PC-3 (cell line): ENCODE measurements around the gene WDFY1. TPM values are rescaled to one million over a fixed set of nuclear protein-coding genes. Genes with fewer than 3 reads are reported as not detected.

Source experiments
- ATAC-seq: fragments of 200-7000 bp; cut with Tn5 transposase; 2 replicates; pipeline ENCODE4 v1.9.1; 2020; ENCODE audit warnings: mild to moderate bottlenecking, moderate library complexity
- BruUV-seq: library from RNA; stranded (reverse); fragments of 400-500 nt; replicated peaks from 2 replicates; lab custom pipeline; 2021; lab: Mats Ljungman, UMichigan
- CTCF ChIA-PET: fragments of 300-600 bp; sonication (Branson Sonifier 250); formaldehyde crosslinking; loops from one replicate; lab custom pipeline; 2022; ENCODE audit warnings: antibody characterized with exemption; lab: Charles Lee
- POLR2A ChIA-PET: fragments of 300-600 bp; sonication (Branson Sonifier 250); formaldehyde crosslinking; loops from one replicate; lab custom pipeline; 2022; ENCODE audit warnings: antibody characterized with exemption; ENCODE audit not compliant: unreplicated experiment; lab: Charles Lee
- DNase-seq: peaks from one replicate; pipeline ENCODE4 v3.0.0-alpha.2; 2015
- H2AFZ ChIP-seq: fragments of 300-600 bp; sonication (generic); 2 replicates; pipeline ENCODE4 v1.6.0; 2016; ENCODE audit warnings: antibody characterized with exemption, low read length
- H3F3A ChIP-seq: fragments of 300-600 bp; sonication (generic); one replicate; pipeline ENCODE4 v1.6.0; 2017; ENCODE audit warnings: antibody characterized with exemption, low read length, control low read depth, mild to moderate bottlenecking; ENCODE audit not compliant: unreplicated experiment
- H3K27ac ChIP-seq: fragments of 300-600 bp; sonication (generic); 2 replicates; pipeline ENCODE4 v1.5.1; 2016; ENCODE audit warnings: mild to moderate bottlenecking, low read length
- H3K27me3 ChIP-seq: fragments of 300-600 bp; sonication (generic); 2 replicates; pipeline ENCODE4 v1.6.1; 2016; ENCODE audit warnings: low read length, mixed read lengths
- H3K36me3 ChIP-seq: fragments of 300-600 bp; sonication (generic); 2 replicates; pipeline ENCODE4 v1.6.1; 2016; ENCODE audit warnings: low read depth, mixed run types, low read length, mixed read lengths
- H3K4me1 ChIP-seq: fragments of 300-600 bp; sonication (generic); 2 replicates; pipeline ENCODE4 v1.5.1; 2016; ENCODE audit warnings: low read length; ENCODE audit not compliant: insufficient read depth
- H3K4me2 ChIP-seq: fragments of 300-600 bp; sonication (generic); 2 replicates; pipeline ENCODE4 v1.6.0; 2016; ENCODE audit warnings: low read length
- H3K4me3 ChIP-seq: fragments of 300-600 bp; sonication (generic); 2 replicates; pipeline ENCODE4 v1.5.1; 2016; ENCODE audit warnings: mild to moderate bottlenecking, low read length, mixed read lengths
- H3K79me2 ChIP-seq: fragments of 300-600 bp; sonication (generic); 2 replicates; pipeline ENCODE4 v1.6.1; 2017; ENCODE audit warnings: low read length, mixed read lengths
- H3K9ac ChIP-seq: fragments of 300-600 bp; sonication (generic); 2 replicates; pipeline ENCODE4 v1.6.0; 2016; ENCODE audit warnings: mild to moderate bottlenecking, low read length
- H3K9me2 ChIP-seq: fragments of 300-600 bp; sonication (generic); replicated peaks from 2 replicates; pipeline ENCODE4 v1.6.1; 2016; ENCODE audit warnings: mixed run types, low read length, mixed read lengths
- H3K9me3 ChIP-seq: fragments of 300-600 bp; sonication (generic); 2 replicates; pipeline ENCODE4 v1.6.1; 2016; ENCODE audit warnings: low read length, mixed read lengths
- H4K20me1 ChIP-seq: fragments of 300-600 bp; sonication (generic); 2 replicates; pipeline ENCODE4 v1.6.1; 2016; ENCODE audit warnings: low read length, mixed read lengths
- CTCF ChIP-seq: fragments of 300-600 bp; sonication (generic); conservative IDR thresholded peaks from 2 replicates; pipeline ENCODE4 v1.5.1; 2017; ENCODE audit warnings: antibody characterized with exemption, low read depth, mild to moderate bottlenecking, low read length
- EZH2 ChIP-seq: fragments of 300-600 bp; sonication (generic); IDR thresholded peaks from one replicate; pipeline ENCODE4 v1.6.1; 2017; ENCODE audit warnings: antibody characterized with exemption, mild to moderate bottlenecking, low read length; ENCODE audit not compliant: unreplicated experiment
- EZH2phosphoT487 ChIP-seq: fragments of 300-600 bp; sonication (generic); IDR thresholded peaks from 2 replicates; pipeline ENCODE4 v1.6.1; 2018; ENCODE audit warnings: mild to moderate bottlenecking, antibody characterized with exemption, low read length, borderline replicate concordance
- intact Hi-C: fragments of 100-400 bp; cut with micrococcal nuclease; formaldehyde crosslinking; loops from 2 replicates; pipeline ENCODE4 v1.9.0; 2023
- total RNA-seq: library from RNA; depleted of rRNA; stranded (reverse); fragments of >200 nt; gene quantifications from 2 replicates; pipeline ENCODE4 v1.2.3, GENCODE V29; 2014

WDFY1 gene
- total RNA-seq, 1 experiment from 2014 or later = 47.7 TPM

GRCh38 chr2:223886726-223887125, 58.4 kb downstream of the WDFY1 start:
- TF ChIP-seq EZH2 (no peak), EZH2phosphoT487 (no peak), CTCF (no peak)
- no peaks in the 10 kb centered on the region for H3K9me3 ChIP-seq
- ChIA-PET CTCF (no interaction called here), POLR2A (no interaction called here)
- intact Hi-C loops = no loop called here
- no peaks in the 10 kb centered on the region for H3K4me1 ChIP-seq
- no peaks in the 10 kb centered on the region for H3K79me2 ChIP-seq
- H3K4me2 ChIP-seq = no peak overlapping the region
- H3F3A ChIP-seq = no peaks in the 10 kb centered on the region
- H4K20me1 ChIP-seq = no peaks in the 10 kb centered on the region
- H3K9ac ChIP-seq = no peak overlapping the region
- no peak for ATAC-seq
- no peaks in the 10 kb centered on the region for H3K27me3 ChIP-seq
- no peak overlapping the region for H3K27ac ChIP-seq
- DNase-seq = no peak
- H3K36me3 ChIP-seq = peaks cover 18% of the 10 kb centered on the region
- BruUV-seq = no TSS peak
- H2AFZ ChIP-seq = no peak overlapping the region
- no peaks in the 10 kb centered on the region for H3K9me2 ChIP-seq
- H3K4me3 ChIP-seq = no peak overlapping the region

DNA sequence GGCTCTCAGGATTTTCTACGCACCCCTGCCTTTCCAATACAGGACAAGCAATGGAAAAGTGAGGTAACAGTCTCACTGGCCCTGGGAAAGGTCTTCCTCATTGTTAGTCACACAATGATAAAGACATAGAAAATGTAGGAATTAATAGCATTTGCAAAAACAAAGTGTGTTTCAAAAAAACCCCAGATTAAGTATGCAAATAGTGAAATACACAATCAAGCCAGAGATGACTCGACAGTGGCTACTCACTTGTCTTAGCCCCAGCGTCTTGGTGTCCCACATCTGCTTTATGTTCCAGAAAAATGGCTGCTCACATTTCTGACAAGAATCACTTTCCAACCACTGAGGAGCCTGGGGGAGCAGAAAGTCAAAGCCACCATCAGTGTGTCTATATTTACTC, 60.7 kb downstream of the WDFY1 start:
- ATAC-seq (no peak), DNase-seq (no peak)
- Histone ChIP-seq H4K20me1 (no peaks in the 10 kb centered on the region), H3K4me2 (no peak overlapping the region), H3K9ac (no peak overlapping the region), H3K4me1 (no peaks in the 10 kb centered on the region), H3K36me3 (peaks cover 18% of the 10 kb centered on the region), H3K27me3 (no peaks in the 10 kb centered on the region), H3K9me3 (no peaks in the 10 kb centered on the region), H3K79me2 (no peaks in the 10 kb centered on the region), H2AFZ (no peak overlapping the region), H3K4me3 (no peak overlapping the region), H3F3A (no peaks in the 10 kb centered on the region), H3K9me2 (no peaks in the 10 kb centered on the region), H3K27ac (no peak overlapping the region)
- no peak for TF ChIP-seq EZH2
- no peak for TF ChIP-seq CTCF
- no peak for TF ChIP-seq EZH2phosphoT487
- ChIA-PET POLR2A (no interaction called here), CTCF (no interaction called here)
- intact Hi-C loops = no loop called here
- no TSS peak for BruUV-seq

DNA sequence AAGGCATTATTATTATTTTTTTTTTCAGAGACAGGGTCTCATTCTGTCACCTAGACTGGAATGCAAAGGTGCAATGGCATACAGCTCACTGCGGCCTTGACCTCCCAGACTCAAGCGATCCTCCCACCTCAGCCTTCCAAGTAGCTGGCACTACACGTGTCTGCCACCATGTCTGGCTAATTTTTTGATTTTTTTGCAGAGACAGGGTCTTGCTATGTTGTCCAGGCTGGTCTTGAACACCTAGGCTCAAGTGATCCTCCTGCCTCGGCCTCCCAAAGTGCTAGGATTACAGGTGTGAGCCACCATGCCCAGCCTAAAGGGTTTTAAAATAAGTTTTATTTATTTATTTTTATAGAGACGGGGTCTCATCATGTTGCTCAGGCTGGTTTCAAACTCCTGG, 62.4 kb downstream of the WDFY1 start:
- DNase-seq = no peak
- TF ChIP-seq CTCF = no peak
- TF ChIP-seq EZH2phosphoT487 = no peak
- no peak for TF ChIP-seq EZH2
- Histone ChIP-seq H3K9ac (no peak overlapping the region), H3K4me2 (no peak overlapping the region), H3K4me1 (no peaks in the 10 kb centered on the region), H4K20me1 (no peaks in the 10 kb centered on the region), H3K36me3 (peaks cover 22% of the 10 kb centered on the region), H2AFZ (no peak overlapping the region), H3F3A (no peaks in the 10 kb centered on the region), H3K9me3 (no peaks in the 10 kb centered on the region), H3K79me2 (no peaks in the 10 kb centered on the region), H3K9me2 (no peaks in the 10 kb centered on the region), H3K27ac (no peak overlapping the region), H3K4me3 (no peak overlapping the region), H3K27me3 (no peaks in the 10 kb centered on the region)
- no peak for ATAC-seq
- POLR2A ChIA-PET = no interaction called here
- intact Hi-C loops = no loop called here
- CTCF ChIA-PET = no interaction called here
- BruUV-seq = no TSS peak
